Fibroblast of the aortic adventitia (primary cell): ENCODE measurements around the gene CPSF7. TPM values are rescaled to one million over a fixed set of nuclear protein-coding genes. Genes with fewer than 3 reads are reported as not detected.
"Not testable (repeated sequence)": the region's sequence is repeated elsewhere in the genome, so short reads cannot be mapped to it uniquely, and the experiment has no call there.

Experiments
- DNase-seq: peaks from one replicate; pipeline ENCODE4 v3.0.0-alpha.2; 2010; ENCODE audit warnings: low read depth
- H3K4me3 ChIP-seq: 2 replicates; pipeline ENCODE4 v1.5.1; 2011; ENCODE audit warnings: low read depth, mild to moderate bottlenecking, control low read depth, low read length, moderate library complexity
- CTCF ChIP-seq: IDR thresholded peaks from 2 replicates; pipeline ENCODE4 v1.5.1; 2011; ENCODE audit warnings: mild to moderate bottlenecking, low read length, control low read depth, inconsistent platforms; ENCODE audit not compliant: insufficient read depth
- total RNA-seq: library from RNA; depleted of rRNA; stranded (reverse); fragments of >200 nt; gene quantifications from 2 replicates; pipeline ENCODE4 v1.2.3, GENCODE V29; 2012; ENCODE audit warnings: low replicate concordance

CPSF7 gene
- total RNA-seq, 1 donor = 33.8 TPM

- no peak overlapping the region for H3K4me3 ChIP-seq
- no peak for TF ChIP-seq CTCF
- DNase-seq = no peak
These were observed 28.6 kb downstream of the CPSF7 start for GRCh38 chr11:61401173-61401572.

- peak overlapping the region; percentile 80 for H3K4me3 ChIP-seq
- DNase-seq = peak; percentile 33
- peak; percentile 47 for TF ChIP-seq CTCF
These were observed 36.7 kb downstream of the CPSF7 start for GRCh38 chr11:61392981-61393595.

GRCh38 chr11:61390161-61390560, 39.6 kb downstream of the CPSF7 start:
- H3K4me3 ChIP-seq = no peak overlapping the region
- TF ChIP-seq CTCF = no peak
- DNase-seq = no peak

GRCh38 chr11:61384271-61385242, 45.2 kb downstream of the CPSF7 start:
- peak; percentile 70 for DNase-seq
- TF ChIP-seq CTCF = peak; percentile 68

GRCh38 chr11:61383859-61384258, 45.9 kb downstream of the CPSF7 start:
- not testable (repeated sequence) for H3K4me3 ChIP-seq, DNase-seq

More at GRCh38 chr11:61384271-61385242, 45.2 kb downstream of the CPSF7 start:
- no peak overlapping the region for H3K4me3 ChIP-seq

GRCh38 chr11:61380884-61381283, 48.9 kb downstream of the CPSF7 start:
- no peak for DNase-seq
- TF ChIP-seq CTCF = no peak
- no peak overlapping the region for H3K4me3 ChIP-seq

- no peak for TF ChIP-seq CTCF
- DNase-seq = peak; percentile 99
- no peak overlapping the region for H3K4me3 ChIP-seq
These were observed 51.0 kb downstream of the CPSF7 start for GRCh38 chr11:61378713-61379313.
